ENCODE results near the gene SNTB2.

GRCh38 chr16:69176033-69176800, 10.7 kb upstream of the SNTB2 start:
- TF ChIP-seq CTCF (conservative IDR thresholded peaks at IDR 0.05 in 1 of 2, IDR thresholded peaks at IDR 0.05 in 1 of 2; ENCODE audit: low read depth in 1 of 2, low read length in 2 of 2) (no peak), EZH2 (IDR thresholded peaks at IDR 0.05; ENCODE audit: low read length, missing control alignments) (no peak)
